HepG2 (cell line): ENCODE results near the gene TCF3.

ENCODE experiments used
- ZBTB20 ChIP-seq: sonication (generic); formaldehyde crosslinking; IDR thresholded peaks from 2 replicates; pipeline ENCODE4 v1.8.1; 2023; ENCODE audit warnings: missing genetic modification reagents, low read depth, mild to moderate bottlenecking, borderline replicate concordance
- ZGPAT ChIP-seq: IDR thresholded peaks from 2 replicates; pipeline ENCODE4 v1.6.1; 2016; ENCODE audit warnings: mild to moderate bottlenecking

DNA sequence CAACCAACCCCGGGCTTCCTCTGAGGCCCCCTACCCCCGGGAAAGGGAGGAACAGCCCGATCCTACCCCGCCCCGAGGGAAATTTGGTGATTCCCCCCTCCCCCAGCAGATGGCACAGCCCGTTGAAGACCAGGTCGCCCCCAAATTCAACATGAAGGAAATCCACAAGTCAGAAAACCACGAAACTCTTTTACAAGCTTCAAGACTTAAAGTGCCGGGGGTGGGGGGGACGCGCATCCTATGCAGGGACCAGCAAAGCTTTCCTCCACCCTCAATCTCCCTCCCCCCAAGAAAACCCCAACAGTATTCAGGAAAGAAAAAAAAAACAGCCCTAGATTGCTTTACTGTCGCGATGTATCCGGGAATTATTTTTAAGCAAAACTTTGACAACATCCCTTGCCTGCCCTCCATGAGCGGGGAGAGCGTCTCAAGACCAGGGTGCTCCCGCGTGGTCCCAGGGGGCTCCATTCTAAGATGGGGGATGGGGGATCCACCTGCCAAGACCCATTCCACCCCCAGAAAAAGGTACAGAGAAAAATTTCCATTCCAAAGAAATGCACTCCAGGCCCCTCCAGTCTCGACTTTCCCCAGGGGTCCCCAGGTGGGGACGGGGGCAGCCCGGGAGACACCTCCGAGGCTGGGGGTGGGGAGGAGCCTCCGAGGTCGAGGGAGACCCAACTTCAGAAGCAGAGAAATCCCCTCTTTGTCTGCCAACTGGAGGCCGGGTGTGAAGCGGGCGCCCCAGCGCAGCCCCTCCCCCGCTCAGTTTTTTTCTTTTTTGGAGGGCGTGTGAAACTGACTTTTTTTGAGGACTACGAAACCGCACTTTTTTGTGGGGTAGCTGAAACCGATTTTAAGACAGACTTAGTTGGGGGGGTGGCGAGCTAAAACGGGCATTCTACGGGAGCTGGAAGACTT lies 1.5 kb downstream of the TCF3 start:
- TF ChIP-seq ZBTB20 (CRISPR knock-in tag): no peak
- TF ChIP-seq ZGPAT (CRISPR knock-in tag): no peak
